HCT116 (cell line): Measurements from ENCODE around the gene CD247. TPM values are rescaled to one million over a fixed set of nuclear protein-coding genes. Genes with fewer than 3 reads are reported as not detected.

Source experiments
- ATAC-seq: fragments of 200-7000 bp; cut with Tn5 transposase; 2 replicates; pipeline ENCODE4 v1.9.1; 2020; ENCODE audit warnings: mild to moderate bottlenecking, moderate library complexity
- BruUV-seq: library from RNA; stranded (reverse); fragments of 400-500 nt; replicated peaks from 2 replicates; lab custom pipeline; 2021; lab: Mats Ljungman, UMichigan
- CTCF ChIA-PET: fragments of 300-600 bp; sonication (Branson Sonifier 250); formaldehyde crosslinking; loops from one replicate; lab custom pipeline; 2021; ENCODE audit warnings: antibody characterized with exemption; lab: Charles Lee
- POLR2A ChIA-PET: fragments of 300-600, 350-600 bp; sonication (Branson Sonifier 250); formaldehyde crosslinking; loops from one replicate; lab custom pipeline; 2021; ENCODE audit warnings: antibody characterized with exemption; lab: Charles Lee
- RAD21 ChIA-PET, 2 experiments: fragments of 300-600 bp; sonication (Branson Sonifier 250); formaldehyde crosslinking; loops; one replicate each; lab custom pipeline; 2023; ENCODE audit warnings: low total read pairs in 2 of 2; ENCODE audit not compliant: uncharacterized antibody in 2 of 2, unreplicated experiment in 2 of 2, low non-redundant PET in 1 of 2; lab: Charles Lee
- DNase-seq: peaks from one replicate; pipeline ENCODE4 v3.0.0-alpha.2; 2010; ENCODE audit warnings: low read depth, low spot score
- H2AFZ ChIP-seq: fragments of 200-600 bp; shearing (Covaris generic), sonication (generic); 2 replicates; pipeline ENCODE4 v1.6.1; 2017; ENCODE audit warnings: low read depth, mixed run types, mixed read lengths, antibody characterized with exemption, low read length; ENCODE audit not compliant: poor library complexity, severe bottlenecking
- H3K27ac ChIP-seq: 2 replicates; pipeline ENCODE4 v1.5.1; 2012; ENCODE audit warnings: low read depth, low read length
- H3K27me3 ChIP-seq: fragments of 200-600 bp; sonication (generic); 2 replicates; pipeline ENCODE4 v1.6.1; 2016; ENCODE audit warnings: mixed run types, low read length, mixed read lengths; ENCODE audit not compliant: insufficient read depth
- H3K36me3 ChIP-seq, 2 experiments: fragments of 200-500 bp in 1 of 2; fragments of 200-600 bp in 1 of 2; sonication (Bioruptor generic) in 1 of 2; sonication (generic) in 1 of 2; 2 replicates each; pipeline versions ENCODE4 v1.5.1 to v1.6.1; 2014 to 2016; ENCODE audit warnings: low read length in 2 of 2, inconsistent platforms in 1 of 2, mixed read lengths in 1 of 2, mixed run types in 1 of 2; ENCODE audit not compliant: insufficient read depth in 2 of 2, control insufficient read depth in 1 of 2
- H3K4me1 ChIP-seq, 2 experiments: fragments of 200-600 bp in 1 of 2; sonication (generic) in 1 of 2; 2 replicates each; pipeline versions ENCODE4 v1.5.1 to v1.6.1; 2012 to 2017; ENCODE audit warnings: low read length in 2 of 2, inconsistent platforms in 1 of 2, mild to moderate bottlenecking in 1 of 2, mixed read lengths in 1 of 2, mixed run types in 1 of 2, moderate library complexity in 1 of 2; ENCODE audit not compliant: insufficient read depth in 2 of 2, control insufficient read depth in 1 of 2
- H3K4me2 ChIP-seq: fragments of 200-600 bp; sonication (generic); 2 replicates; pipeline ENCODE4 v1.6.1; 2017; ENCODE audit warnings: mixed run types, low read length, mixed read lengths
- H3K4me3 ChIP-seq, 2 experiments: fragments of 200-600 bp in 1 of 2; sonication (generic) in 1 of 2; replicated peaks in 1 of 2; 2 replicates each; pipeline ENCODE4 v1.5.1; 2011 to 2016; ENCODE audit warnings: low read length in 2 of 2, control low read depth in 1 of 2, low read depth in 1 of 2, mild to moderate bottlenecking in 1 of 2, mixed read lengths in 1 of 2, mixed run types in 1 of 2
- H3K79me2 ChIP-seq: fragments of 200-600 bp; sonication (generic); 2 replicates; pipeline ENCODE4 v1.6.1; 2017; ENCODE audit warnings: mild to moderate bottlenecking, mixed run types, low read length, moderate library complexity, mixed read lengths; ENCODE audit not compliant: insufficient read depth
- H3K9ac ChIP-seq: fragments of 200-600 bp; sonication (generic); 2 replicates; pipeline ENCODE4 v1.6.1; 2016; ENCODE audit warnings: low read length, mixed read lengths
- H3K9me2 ChIP-seq: fragments of 200-600 bp; sonication (generic), shearing (Covaris generic); 2 replicates; pipeline ENCODE4 v1.6.1; 2017; ENCODE audit warnings: mixed run types, mild to moderate bottlenecking, moderate library complexity; ENCODE audit not compliant: insufficient read depth
- H3K9me3 ChIP-seq, 2 experiments: fragments of 200-500 bp in 1 of 2; fragments of 200-600 bp in 1 of 2; sonication (Bioruptor generic) in 1 of 2; sonication (generic) in 1 of 2; 2 replicates each; pipeline ENCODE4 v1.6.1; 2014 to 2017; ENCODE audit warnings: low read length in 2 of 2, mixed read lengths in 2 of 2, inconsistent platforms in 1 of 2, low read depth in 1 of 2, mild to moderate bottlenecking in 1 of 2, mixed run types in 1 of 2, moderate library complexity in 1 of 2; ENCODE audit not compliant: control insufficient read depth in 1 of 2, insufficient read depth in 1 of 2
- H4K20me1 ChIP-seq: fragments of 200-600 bp; sonication (generic), shearing (Covaris generic); 2 replicates; pipeline ENCODE4 v1.6.1; 2017; ENCODE audit warnings: mixed run types, mild to moderate bottlenecking, moderate library complexity; ENCODE audit not compliant: insufficient read depth
- CBX3 ChIP-seq: IDR thresholded peaks from 2 replicates; pipeline ENCODE4 v1.6.1; 2012; ENCODE audit warnings: low read depth
- CEBPB ChIP-seq: IDR thresholded peaks from 2 replicates; pipeline ENCODE4 v1.6.1; 2012; ENCODE audit warnings: low read depth
- CTCF ChIP-seq, 3 experiments: fragments of 200-600 bp in 1 of 3; sonication (generic) in 1 of 3; IDR thresholded peaks in 2 of 3; conservative IDR thresholded peaks in 1 of 3; 2 replicates each; pipeline ENCODE4 v1.5.1; 2012 to 2017; ENCODE audit warnings: low read depth in 2 of 3, low read length in 2 of 3, antibody characterized with exemption in 1 of 3, borderline replicate concordance in 1 of 3, control low read depth in 1 of 3, mild to moderate bottlenecking in 1 of 3, mixed read lengths in 1 of 3, mixed run types in 1 of 3, moderate library complexity in 1 of 3; ENCODE audit not compliant: insufficient read depth in 1 of 3
- EGR1 ChIP-seq: IDR thresholded peaks from 2 replicates; pipeline ENCODE4 v1.6.1; 2012; ENCODE audit warnings: low read depth
- ELF1 ChIP-seq: IDR thresholded peaks from 2 replicates; pipeline ENCODE4 v1.6.1; 2012; ENCODE audit warnings: low read depth, borderline replicate concordance
- EZH2 ChIP-seq: fragments of 200-600 bp; sonication (generic); IDR thresholded peaks from 2 replicates; pipeline ENCODE4 v1.6.1; 2017; ENCODE audit warnings: antibody characterized with exemption, mixed run types
- EZH2phosphoT487 ChIP-seq: fragments of 200-600 bp; IDR thresholded peaks from 2 replicates; pipeline ENCODE4 v1.6.1; 2018; ENCODE audit warnings: antibody characterized with exemption, borderline replicate concordance
- FOSL1 ChIP-seq: IDR thresholded peaks from 2 replicates; pipeline ENCODE4 v1.6.1; 2012; ENCODE audit warnings: low read depth
- POLR2A ChIP-seq: IDR thresholded peaks from 2 replicates; pipeline ENCODE4 v1.7.0; 2011; ENCODE audit warnings: borderline replicate concordance; ENCODE audit not compliant: insufficient read depth, insufficient read length; ENCODE audit errors: extremely low read depth
- POLR2AphosphoS5 ChIP-seq: IDR thresholded peaks from 2 replicates; pipeline ENCODE4 v1.6.1; 2011; ENCODE audit warnings: mild to moderate bottlenecking, low read depth, low read length, moderate library complexity
- SRF ChIP-seq: IDR thresholded peaks from 2 replicates; pipeline ENCODE4 v1.6.1; 2012; ENCODE audit warnings: low read depth
- TCF7L2 ChIP-seq: IDR thresholded peaks from 2 replicates; pipeline ENCODE4 v1.7.0; 2011; ENCODE audit warnings: borderline replicate concordance, inconsistent platforms; ENCODE audit not compliant: insufficient read depth, insufficient read length; ENCODE audit errors: extremely low read depth
- YY1 ChIP-seq: IDR thresholded peaks from 2 replicates; pipeline ENCODE4 v1.6.1; 2011; ENCODE audit warnings: low read length, low read depth, moderate library complexity, mild to moderate bottlenecking; ENCODE audit not compliant: insufficient replicate concordance; ENCODE audit errors: extremely low read depth
- ZFX ChIP-seq: fragments of 450-650 bp; IDR thresholded peaks from 2 replicates; pipeline ENCODE4 v1.6.1; 2017
- ZNF274 ChIP-seq: fragments of 200-500 bp; sonication (Bioruptor generic); IDR thresholded peaks from 2 replicates; pipeline ENCODE4 v1.6.1; 2014; ENCODE audit warnings: mild to moderate bottlenecking, low read depth, low read length, inconsistent platforms
- intact Hi-C: fragments of 100-400 bp; cut with micrococcal nuclease; formaldehyde crosslinking; loops from 2 replicates; pipeline ENCODE4 v1.10.0; 2022
- total RNA-seq: library from RNA; stranded (reverse); gene quantifications from one replicate; pipeline ENCODE4 v1.2.1, GENCODE V29; 2021; ENCODE audit not compliant: unreplicated experiment
- TF ChIP-seq, protein P1 (sequence below): IDR thresholded peaks from 2 replicates; pipeline ENCODE4 v1.6.1; 2012

Gene CD247
- total RNA-seq, 1 experiment from 2014 or later, result 0.57 TPM

- DNase-seq (no peak), ATAC-seq (no peak)
- H3K4me1 ChIP-seq, result no peaks in the 10 kb centered on the region
- no peak overlapping the region for H3K27ac ChIP-seq
- ChIA-PET POLR2A (no interaction called here), RAD21 (no interaction called here), CTCF (no interaction called here)
- TF ChIP-seq CTCF (IDR thresholded peaks at IDR 0.05 in 2 of 3, conservative IDR thresholded peaks at IDR 0.05 in 1 of 3; ENCODE audit: borderline replicate concordance in 1 of 3, insufficient read depth in 1 of 3, low read depth in 2 of 3, low read length in 2 of 3), result no peak
- TF ChIP-seq, protein P1, sequence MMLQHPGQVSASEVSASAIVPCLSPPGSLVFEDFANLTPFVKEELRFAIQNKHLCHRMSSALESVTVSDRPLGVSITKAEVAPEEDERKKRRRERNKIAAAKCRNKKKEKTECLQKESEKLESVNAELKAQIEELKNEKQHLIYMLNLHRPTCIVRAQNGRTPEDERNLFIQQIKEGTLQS, result no peak
- TF ChIP-seq CEBPB, result no peak
- TF ChIP-seq TCF7L2, result no peak
- no peak for TF ChIP-seq SRF
- no peak for TF ChIP-seq ZFX
- H3K27me3 ChIP-seq, result no peaks in the 10 kb centered on the region
- H3K4me3 ChIP-seq, result no peak overlapping the region
- H3K9me3 ChIP-seq, result no peaks in the 10 kb centered on the region
- no peaks in the 10 kb centered on the region for H4K20me1 ChIP-seq
- no peak overlapping the region for H3K9ac ChIP-seq
- H3K79me2 ChIP-seq, result no peaks in the 10 kb centered on the region
- no TSS peak for BruUV-seq
- no peak overlapping the region for H2AFZ ChIP-seq
- H3K9me2 ChIP-seq, result no peaks in the 10 kb centered on the region
- intact Hi-C loops, result no loop called here
- no peaks in the 10 kb centered on the region for H3K36me3 ChIP-seq
- no peak overlapping the region for H3K4me2 ChIP-seq
Observed at GRCh38 chr1:167511374-167511986, 6.8 kb downstream of the CD247 start.

- H3K4me3 ChIP-seq, result no peak overlapping the region
- H3K4me1 ChIP-seq, result no peaks in the 10 kb centered on the region
- no peak overlapping the region for H3K9ac ChIP-seq
- H3K4me2 ChIP-seq, result no peak overlapping the region
- intact Hi-C loops, result no loop called here
- ChIA-PET CTCF (no interaction called here), RAD21 (no interaction called here)
- H3K27ac ChIP-seq, result no peak overlapping the region
- no peaks in the 10 kb centered on the region for H3K9me3 ChIP-seq
- no peak for DNase-seq
- TF ChIP-seq FOSL1 (no peak), POLR2A (no peak), ZNF274 (no peak), POLR2AphosphoS5 (no peak), SRF (no peak), ELF1 (no peak), CEBPB (no peak), CBX3 (no peak), ZFX (no peak), EZH2phosphoT487 (no peak), EGR1 (no peak), YY1 (no peak), EZH2 (no peak)
- TF ChIP-seq, all 23 proteins: peak for 0
- no TSS peak for BruUV-seq
- Histone ChIP-seq H3K36me3 (no peaks in the 10 kb centered on the region), H3K27me3 (no peaks in the 10 kb centered on the region), H4K20me1 (no peaks in the 10 kb centered on the region), H3K79me2 (no peaks in the 10 kb centered on the region), H3K9me2 (no peaks in the 10 kb centered on the region), H2AFZ (no peak overlapping the region)
- POLR2A ChIA-PET, result no interaction called here
- no peak for ATAC-seq
Observed at GRCh38 chr1:167510881-167511280, 7.4 kb downstream of the CD247 start.
